ENCODE data around the gene MAP4. TPM values are rescaled to one million over a fixed set of nuclear protein-coding genes. Genes with fewer than 3 reads are reported as not detected.
A peak's percentile ranks its signal among the peaks of the same experiment; 100 is the strongest.

MAP4 gene
- polyA plus RNA-seq, 3 donors, result 6.2 to 24.1 (median 18.4) TPM

DNA sequence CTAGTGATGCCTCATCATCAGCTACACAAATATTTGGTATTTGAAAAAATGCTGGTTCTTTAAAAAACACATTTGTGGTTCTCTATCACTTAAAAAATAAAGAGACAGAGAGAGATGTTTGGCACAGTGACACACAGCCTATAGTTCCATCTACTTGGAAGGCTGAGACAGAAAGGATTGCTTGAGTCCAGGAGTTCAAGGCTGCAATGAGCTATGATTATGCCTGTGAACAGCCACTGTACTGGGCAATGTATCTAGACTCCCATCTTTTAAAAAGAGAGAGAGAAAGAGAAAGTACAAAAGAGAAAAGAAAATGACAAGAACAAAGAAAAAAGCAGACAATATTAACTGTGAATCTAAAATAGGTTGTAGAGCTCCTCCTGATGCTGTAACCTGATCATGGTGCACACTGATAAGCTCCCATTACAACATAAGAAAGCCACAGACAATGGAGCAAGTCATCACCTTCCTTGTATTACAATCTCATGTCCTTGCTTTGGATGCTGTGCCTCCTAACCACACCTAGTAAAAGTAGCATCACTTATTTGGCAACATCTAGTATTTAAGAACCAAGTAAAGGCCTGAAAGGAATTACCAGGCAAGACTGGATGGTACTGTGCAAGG is 31.7 kb upstream of the MAP4 start:
- TF ChIP-seq, protein P1, sequence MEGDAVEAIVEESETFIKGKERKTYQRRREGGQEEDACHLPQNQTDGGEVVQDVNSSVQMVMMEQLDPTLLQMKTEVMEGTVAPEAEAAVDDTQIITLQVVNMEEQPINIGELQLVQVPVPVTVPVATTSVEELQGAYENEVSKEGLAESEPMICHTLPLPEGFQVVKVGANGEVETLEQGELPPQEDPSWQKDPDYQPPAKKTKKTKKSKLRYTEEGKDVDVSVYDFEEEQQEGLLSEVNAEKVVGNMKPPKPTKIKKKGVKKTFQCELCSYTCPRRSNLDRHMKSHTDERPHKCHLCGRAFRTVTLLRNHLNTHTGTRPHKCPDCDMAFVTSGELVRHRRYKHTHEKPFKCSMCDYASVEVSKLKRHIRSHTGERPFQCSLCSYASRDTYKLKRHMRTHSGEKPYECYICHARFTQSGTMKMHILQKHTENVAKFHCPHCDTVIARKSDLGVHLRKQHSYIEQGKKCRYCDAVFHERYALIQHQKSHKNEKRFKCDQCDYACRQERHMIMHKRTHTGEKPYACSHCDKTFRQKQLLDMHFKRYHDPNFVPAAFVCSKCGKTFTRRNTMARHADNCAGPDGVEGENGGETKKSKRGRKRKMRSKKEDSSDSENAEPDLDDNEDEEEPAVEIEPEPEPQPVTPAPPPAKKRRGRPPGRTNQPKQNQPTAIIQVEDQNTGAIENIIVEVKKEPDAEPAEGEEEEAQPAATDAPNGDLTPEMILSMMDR (IDR thresholded peaks at IDR 0.05), result no peak

GRCh38 chr3:48042071-48042760 is 26.0 kb upstream of the MAP4 start:
- H3K4me1 Mint-ChIP-seq, result peaks cover 17% of the 10 kb centered on the region
- 94% methylated on average over 2 of the region's 3 CpGs for WGBS (ENCODE audit: insufficient coverage)
- H3K9me3 ChIP-seq (replicated peaks in 1 of 2; ENCODE audit: control insufficient read depth in 1 of 2, insufficient read depth in 1 of 2, low read length in 2 of 2), result no peaks in the 10 kb centered on the region
- H3K27ac ChIP-seq (ENCODE audit: low read depth in 1 of 2, low read length in 2 of 2), result no peak overlapping the region
- intact Hi-C loops (cut with micrococcal nuclease), result no loop called here
- TF ChIP-seq, protein P1 (IDR thresholded peaks at IDR 0.05), result no peak
- no peak overlapping the region for H3K4me3 ChIP-seq (replicated peaks in 1 of 3; ENCODE audit: low read depth in 2 of 3, low read length in 3 of 3)
- H3K27me3 ChIP-seq (ENCODE audit: control insufficient read depth in 2 of 2, insufficient read depth in 2 of 2, low read length in 2 of 2), result no peaks in the 10 kb centered on the region
- peaks cover 10 to 17% of the 10 kb centered on the region in 2 donors for H3K36me3 Mint-ChIP-seq
- no peak overlapping the region for H3K4me3 Mint-ChIP-seq
- H3K27ac Mint-ChIP-seq, result no peak overlapping the region
- H3K9me3 Mint-ChIP-seq, result no peaks in the 10 kb centered on the region
- H2AFZ ChIP-seq (ENCODE audit: insufficient read depth, low read depth, low read length, poor library complexity, severe bottlenecking), result no peak overlapping the region
- no peak for DNase-seq
- H3K79me2 ChIP-seq (ENCODE audit: insufficient read depth, low read length), result peaks cover 17% of the 10 kb centered on the region
- H4K20me1 ChIP-seq (ENCODE audit: insufficient read depth, low read length), result peaks cover 9% of the 10 kb centered on the region
- H3K4me2 ChIP-seq (replicated peaks; ENCODE audit: extremely low read depth, low read length, poor library complexity, severe bottlenecking), result no peak overlapping the region
- peaks cover 0 to 16% of the 10 kb centered on the region in 2 donors for H3K36me3 ChIP-seq (replicated peaks in 1 of 2; ENCODE audit: control insufficient read depth in 1 of 2, insufficient read depth in 2 of 2, low read length in 2 of 2)
- H3K9ac ChIP-seq (ENCODE audit: insufficient read depth, low read length, poor library complexity, severe bottlenecking), result no peak overlapping the region
- no peaks in the 10 kb centered on the region for H3K4me1 ChIP-seq (ENCODE audit: control insufficient read depth in 1 of 2, insufficient read depth in 2 of 2, low read length in 2 of 2)
- peaks cover 0 to 3% (median 0%) of the 10 kb centered on the region in 3 donors for H3K27me3 Mint-ChIP-seq (ENCODE audit: low read depth in 3 of 3)

More for the DNA sequence above, 31.7 kb upstream of the MAP4 start:
- no peak overlapping the region for H3K9ac ChIP-seq (ENCODE audit: insufficient read depth, low read length, poor library complexity, severe bottlenecking)
- H3K27me3 ChIP-seq (ENCODE audit: control insufficient read depth in 2 of 2, insufficient read depth in 2 of 2, low read length in 2 of 2), result no peaks in the 10 kb centered on the region
- Mint-ChIP-seq H3K9me3 (peaks cover 0 to 2% (median 0%) of the 10 kb centered on the region in 7 donors), H3K4me3 (no peak overlapping the region), H3K36me3 (peaks cover 29 to 37% of the 10 kb centered on the region in 2 donors), H3K27ac (peak overlapping the region in 2 of 7 donors; percentile 43 to 57), H3K4me1 (peaks cover 13% of the 10 kb centered on the region), H3K27me3 (ENCODE audit: low read depth in 3 of 3) (peaks cover 0 to 3% (median 0%) of the 10 kb centered on the region in 3 donors)
- intact Hi-C loops (cut with micrococcal nuclease), result no loop called here
- no peak overlapping the region for H3K4me2 ChIP-seq (replicated peaks; ENCODE audit: extremely low read depth, low read length, poor library complexity, severe bottlenecking)
- no peaks in the 10 kb centered on the region for H3K4me1 ChIP-seq (ENCODE audit: control insufficient read depth in 1 of 2, insufficient read depth in 2 of 2, low read length in 2 of 2)
- H2AFZ ChIP-seq (ENCODE audit: insufficient read depth, low read depth, low read length, poor library complexity, severe bottlenecking), result no peak overlapping the region
- peaks cover 6% of the 10 kb centered on the region for H3K79me2 ChIP-seq (ENCODE audit: insufficient read depth, low read length)
- H4K20me1 ChIP-seq (ENCODE audit: insufficient read depth, low read length), result no peaks in the 10 kb centered on the region
- H3K27ac ChIP-seq (ENCODE audit: low read depth in 1 of 2, low read length in 2 of 2), result no peak overlapping the region
- peaks cover 0 to 31% of the 10 kb centered on the region in 2 donors for H3K36me3 ChIP-seq (replicated peaks in 1 of 2; ENCODE audit: control insufficient read depth in 1 of 2, insufficient read depth in 2 of 2, low read length in 2 of 2)
- H3K4me3 ChIP-seq (replicated peaks in 1 of 3; ENCODE audit: low read depth in 2 of 3, low read length in 3 of 3), result no peak overlapping the region
- no peaks in the 10 kb centered on the region for H3K9me3 ChIP-seq (replicated peaks in 1 of 2; ENCODE audit: control insufficient read depth in 1 of 2, insufficient read depth in 1 of 2, low read length in 2 of 2)
- DNase-seq, result no peak

Data from CD14-positive monocyte (primary cell).